Measurements from ENCODE around the gene SLC19A3. TPM values are rescaled to one million over a fixed set of nuclear protein-coding genes. Genes with fewer than 3 reads are reported as not detected.
"Not testable (repeated sequence)": the region's sequence is repeated elsewhere in the genome, so short reads cannot be mapped to it uniquely, and the experiment has no call there.

The SLC19A3 gene
- not detected for total RNA-seq

DNA sequence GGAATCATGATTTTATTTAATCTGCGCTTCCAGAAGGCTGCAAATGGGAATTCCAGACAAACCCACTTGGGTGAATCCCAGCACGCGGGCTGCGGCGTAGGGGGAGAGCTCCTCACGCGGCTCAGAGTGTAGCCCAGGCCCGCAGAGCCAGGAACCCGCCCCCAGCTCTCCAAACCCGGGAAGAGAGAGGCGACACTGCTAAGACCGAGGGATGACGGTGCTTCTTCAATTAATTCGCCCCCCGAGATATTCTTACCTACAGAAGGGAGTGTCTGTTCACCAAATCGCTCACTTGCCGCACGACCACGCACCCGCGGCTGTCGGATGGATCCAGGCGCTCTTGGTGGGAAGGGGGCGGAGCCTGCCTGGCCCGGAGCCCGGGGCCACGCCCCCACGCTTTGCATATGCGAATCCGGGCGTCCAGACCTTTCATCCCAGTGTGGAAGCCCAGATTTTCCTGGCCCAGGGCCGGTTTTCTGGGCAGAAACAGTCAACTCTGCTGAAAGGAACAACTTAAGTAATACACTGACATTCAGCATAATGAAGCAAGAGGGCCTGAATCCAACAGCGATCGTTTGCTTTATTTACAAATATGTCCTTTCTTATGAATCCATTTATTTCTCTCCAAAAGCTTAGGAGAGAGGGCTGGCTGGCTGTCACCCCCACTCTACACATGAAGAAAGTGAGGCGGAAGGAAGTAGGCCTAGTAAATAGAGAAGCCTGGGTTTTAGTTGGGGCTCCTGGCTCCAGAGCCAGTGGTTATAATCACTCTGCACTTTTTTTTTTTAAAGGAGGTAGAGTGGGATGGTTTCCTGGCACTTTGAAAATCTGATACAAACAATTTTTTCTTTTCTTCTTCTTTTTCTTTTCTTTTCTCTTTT, at the start of gene SLC19A3:
TSS of gene SLC19A3 (minus strand) at position 342 of the 881 bp plus-strand sequence. CDS start 15,710 bp downstream, outside the sequence.
- Mint-ChIP-seq H3K9me3 (no peaks in the 10 kb centered on the region), H3K4me1 (no peaks in the 10 kb centered on the region), H3K27ac (no peak within 1 kb of the TSS), H3K27me3 (peaks cover 38% of the 10 kb centered on the region), H3K4me3 (no peak within 1 kb of the TSS), H3K36me3 (no peaks in the 10 kb centered on the region)
- POLR2A ChIA-PET: no interaction called here
- DNase-seq: no peak
- ATAC-seq (ENCODE audit: low read depth): no peak

- Mint-ChIP-seq H3K4me3 (no peak overlapping the region), H3K9me3 (no peaks in the 10 kb centered on the region), H3K4me1 (peaks cover 2% of the 10 kb centered on the region), H3K27ac (no peak overlapping the region), H3K36me3 (no peaks in the 10 kb centered on the region), H3K27me3 (peaks cover 4% of the 10 kb centered on the region)
- POLR2A ChIA-PET: no interaction called here
- peak; percentile 82 for ATAC-seq (ENCODE audit: low read depth)
- peak; percentile 60 for DNase-seq
These were observed 48.6 kb upstream of the SLC19A3 start for GRCh38 chr2:227766373-227766883.

- peaks cover 2% of the 10 kb centered on the region for H3K4me1 Mint-ChIP-seq
- no peak for DNase-seq
- no peak overlapping the region for H3K4me3 Mint-ChIP-seq
- no peaks in the 10 kb centered on the region for H3K36me3 Mint-ChIP-seq
- no peak for ATAC-seq (ENCODE audit: low read depth)
- no peaks in the 10 kb centered on the region for H3K9me3 Mint-ChIP-seq
- H3K27me3 Mint-ChIP-seq: peaks cover 4% of the 10 kb centered on the region
- H3K27ac Mint-ChIP-seq: no peak overlapping the region
- POLR2A ChIA-PET: no interaction called here
These were observed 48.1 kb upstream of the SLC19A3 start for GRCh38 chr2:227765788-227766372.

- H3K27me3 Mint-ChIP-seq: peaks cover 4% of the 10 kb centered on the region
- no peaks in the 10 kb centered on the region for H3K36me3 Mint-ChIP-seq
- no peak for ATAC-seq (ENCODE audit: low read depth)
- no peaks in the 10 kb centered on the region for H3K9me3 Mint-ChIP-seq
- H3K4me3 Mint-ChIP-seq: no peak overlapping the region
- DNase-seq: no peak
- H3K27ac Mint-ChIP-seq: no peak overlapping the region
- H3K4me1 Mint-ChIP-seq: peaks cover 2% of the 10 kb centered on the region
- POLR2A ChIA-PET: no interaction called here
These were observed 44.1 kb upstream of the SLC19A3 start for GRCh38 chr2:227761740-227762476.

DNA sequence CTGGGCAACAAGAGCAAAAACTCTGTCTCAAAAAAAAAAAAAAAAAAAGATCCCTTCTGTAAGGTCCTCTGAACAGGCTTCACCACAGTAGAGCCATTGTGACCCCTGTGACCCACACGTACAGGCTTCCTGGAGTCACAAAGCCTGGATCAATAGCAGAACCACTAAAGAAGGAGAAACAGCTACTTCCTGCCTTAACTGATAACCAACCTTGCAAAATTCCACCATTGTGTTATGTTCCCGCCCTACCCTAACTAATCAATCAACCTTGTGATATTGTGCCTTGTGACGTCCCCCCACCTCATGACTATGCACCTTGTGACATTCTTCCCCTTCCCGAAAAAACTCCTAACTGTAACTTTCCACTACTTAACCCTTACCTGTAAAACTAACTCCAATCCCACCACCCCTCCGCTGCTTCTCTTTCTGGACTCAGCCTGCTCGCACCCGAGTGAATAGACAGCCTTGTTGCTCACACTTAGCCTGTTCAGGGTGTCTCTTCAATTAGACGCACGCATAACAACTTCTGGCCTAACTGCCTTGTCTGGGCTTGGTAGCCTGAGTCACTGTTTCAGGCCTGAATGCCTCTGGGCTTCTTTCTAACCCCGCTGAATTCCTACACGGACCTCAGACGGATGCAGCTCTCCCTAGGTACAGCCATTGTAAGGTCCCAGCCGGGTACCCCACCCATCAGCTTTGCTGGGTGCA, 41.7 kb upstream of the SLC19A3 start:
- Mint-ChIP-seq H3K4me1 (no peaks in the 10 kb centered on the region), H3K36me3 (no peaks in the 10 kb centered on the region), H3K9me3 (no peaks in the 10 kb centered on the region), H3K27me3 (no peaks in the 10 kb centered on the region), H3K27ac (no peak overlapping the region), H3K4me3 (no peak overlapping the region)
- ATAC-seq (ENCODE audit: low read depth): no peak
- DNase-seq: no peak
- POLR2A ChIA-PET: no interaction called here

- H3K4me3 Mint-ChIP-seq; POLR2A ChIA-PET; H3K27me3 Mint-ChIP-seq; ATAC-seq (ENCODE audit: low read depth); H3K27ac Mint-ChIP-seq; H3K9me3 Mint-ChIP-seq; DNase-seq; H3K4me1 Mint-ChIP-seq; H3K36me3 Mint-ChIP-seq: not testable (repeated sequence)
These were observed 38.4 kb upstream of the SLC19A3 start for GRCh38 chr2:227756261-227756660.

GRCh38 chr2:227748079-227748478, 30.3 kb upstream of the SLC19A3 start:
- Mint-ChIP-seq H3K4me3 (no peak overlapping the region), H3K4me1 (no peaks in the 10 kb centered on the region), H3K27me3 (peaks cover 7% of the 10 kb centered on the region), H3K36me3 (no peaks in the 10 kb centered on the region), H3K27ac (no peak overlapping the region), H3K9me3 (no peaks in the 10 kb centered on the region)
- POLR2A ChIA-PET: no interaction called here
- DNase-seq (no peak), ATAC-seq (ENCODE audit: low read depth) (no peak)

GRCh38 chr2:227745594-227745993, 27.8 kb upstream of the SLC19A3 start, which contains the start of gene SCYGR8:
SCYGR8 (plus strand) TSS chr2:227745894; CDS start chr2:227745894, 0 bp downstream.
- ATAC-seq (ENCODE audit: low read depth) (no peak), DNase-seq (no peak)
- Mint-ChIP-seq H3K27me3 (peaks cover 7% of the 10 kb centered on the region), H3K4me3 (no peak within 1 kb of the TSS), H3K4me1 (no peaks in the 10 kb centered on the region), H3K9me3 (no peaks in the 10 kb centered on the region), H3K27ac (no peak within 1 kb of the TSS), H3K36me3 (no peaks in the 10 kb centered on the region)
- POLR2A ChIA-PET: no interaction called here

DNA sequence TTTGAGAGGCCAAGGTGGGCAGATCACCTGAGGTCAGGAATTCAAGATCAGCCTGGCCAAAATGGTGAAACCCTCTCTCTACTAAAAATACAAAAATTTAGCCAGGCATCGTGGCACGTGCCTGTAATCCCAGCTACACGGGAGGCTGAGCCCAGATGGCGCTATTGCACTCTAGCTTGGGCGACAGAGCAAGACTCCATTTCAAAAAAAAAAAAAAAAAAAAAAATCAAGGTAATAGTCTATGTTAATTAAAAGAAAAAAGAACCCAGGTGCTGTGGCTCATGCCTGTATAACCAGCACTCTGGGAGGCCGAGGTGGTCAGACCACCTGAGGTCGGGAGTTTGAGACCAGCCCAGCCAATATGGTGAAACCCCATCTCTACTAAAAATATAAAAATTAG, 22.9 kb upstream of the SLC19A3 start:
- DNase-seq; H3K27me3 Mint-ChIP-seq; H3K4me3 Mint-ChIP-seq; POLR2A ChIA-PET; ATAC-seq (ENCODE audit: low read depth); H3K4me1 Mint-ChIP-seq; H3K36me3 Mint-ChIP-seq; H3K9me3 Mint-ChIP-seq; H3K27ac Mint-ChIP-seq: not testable (repeated sequence)

GRCh38 chr2:227739351-227739750, 21.5 kb upstream of the SLC19A3 start:
- no peak for ATAC-seq (ENCODE audit: low read depth)
- POLR2A ChIA-PET: no interaction called here
- H3K4me1 Mint-ChIP-seq: no peaks in the 10 kb centered on the region
- no peaks in the 10 kb centered on the region for H3K36me3 Mint-ChIP-seq
- H3K27me3 Mint-ChIP-seq: peaks cover 9% of the 10 kb centered on the region
- H3K27ac Mint-ChIP-seq: no peak overlapping the region
- DNase-seq: no peak
- no peak overlapping the region for H3K4me3 Mint-ChIP-seq
- no peaks in the 10 kb centered on the region for H3K9me3 Mint-ChIP-seq

- Mint-ChIP-seq H3K4me3 (no peak within 1 kb of the TSS), H3K27ac (no peak within 1 kb of the TSS), H3K36me3 (no peaks in the 10 kb centered on the region), H3K4me1 (no peaks in the 10 kb centered on the region), H3K9me3 (no peaks in the 10 kb centered on the region), H3K27me3 (peaks cover 4% of the 10 kb centered on the region)
- ATAC-seq (ENCODE audit: low read depth) (no peak), DNase-seq (no peak)
- POLR2A ChIA-PET: no interaction called here
These were observed 10.2 kb upstream of the SLC19A3 start, which contains the start of gene SCYGR7 for GRCh38 chr2:227728035-227728434. SCYGR7 (plus strand) TSS chr2:227728335; CDS start chr2:227728335, 0 bp downstream.

- no peak for ATAC-seq (ENCODE audit: low read depth)
- H3K36me3 Mint-ChIP-seq: no peaks in the 10 kb centered on the region
- no peak for DNase-seq
- peaks cover 6% of the 10 kb centered on the region for H3K27me3 Mint-ChIP-seq
- no peak within 1 kb of the TSS for H3K27ac Mint-ChIP-seq
- no peaks in the 10 kb centered on the region for H3K9me3 Mint-ChIP-seq
- H3K4me1 Mint-ChIP-seq: no peaks in the 10 kb centered on the region
- POLR2A ChIA-PET: no interaction called here
- no peak within 1 kb of the TSS for H3K4me3 Mint-ChIP-seq
These were observed 6.7 kb upstream of the SLC19A3 start, which contains the start of gene SCYGR6 for GRCh38 chr2:227724394-227725039. SCYGR6 (minus strand) TSS chr2:227724757; CDS start chr2:227724757, 0 bp downstream.

Measured in activated naive CD8-positive, alpha-beta T cell treated with anti-CD3 and anti-CD28 coated beads, Interleukin-2, amount 10 ng/mL, durations not matched to agents 7 days and 5 days (primary cell).